ENCODE measurements around the gene BSCL2. TPM values are rescaled to one million over a fixed set of nuclear protein-coding genes. Genes with fewer than 3 reads are reported as not detected.
A peak's percentile ranks its signal among the peaks of the same experiment; 100 is the strongest.
"Not testable (repeated sequence)": the region's sequence is repeated elsewhere in the genome, so short reads cannot be mapped to it uniquely, and the experiment has no call there.

BSCL2 gene
- polyA plus RNA-seq, 1 experiment: 42.8 TPM

DNA sequence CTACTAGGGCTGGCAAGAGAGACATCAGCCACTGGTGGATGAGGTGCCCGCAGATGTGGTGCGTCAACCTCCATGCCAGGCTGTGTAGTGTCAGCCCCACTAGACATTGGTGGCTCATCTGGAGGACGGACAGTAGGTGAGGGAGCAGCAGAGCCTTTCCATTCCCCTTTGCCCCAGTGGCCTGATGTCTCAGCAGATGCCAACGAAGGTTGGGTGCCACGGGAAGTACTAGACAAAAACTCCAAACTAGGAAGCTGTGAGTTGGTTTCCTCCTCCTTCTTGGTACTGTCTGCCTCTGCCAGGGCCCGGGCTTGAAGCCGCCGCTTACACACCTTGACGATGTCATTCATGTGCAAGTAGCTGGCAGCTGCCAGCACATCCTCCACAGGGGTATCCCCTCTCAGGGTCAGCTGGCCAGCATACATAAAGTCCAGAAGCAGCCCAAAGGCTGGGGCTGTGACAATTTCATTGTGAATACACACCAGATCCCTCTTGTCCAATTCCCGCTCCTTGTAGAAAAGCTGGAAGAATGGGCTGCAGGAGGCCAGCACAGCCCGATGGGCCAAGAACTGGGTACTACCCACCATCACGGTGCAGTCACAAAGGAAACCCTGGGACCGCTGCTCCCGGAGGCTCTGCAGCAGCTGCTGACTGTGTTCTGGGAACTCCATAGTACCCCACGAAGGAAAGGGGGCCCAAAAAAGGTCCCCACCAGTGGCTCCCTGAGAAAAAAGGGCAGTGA is 45.9 kb upstream of the BSCL2 start:
- Histone ChIP-seq H3K27me3 (ENCODE audit: control insufficient read depth, insufficient read depth, low read length) (no peaks in the 10 kb centered on the region), H3K4me3 (ENCODE audit: low read depth, low read length) (peak overlapping the region; percentile 94), H3K27ac (ENCODE audit: low read depth, low read length) (no peak overlapping the region), H3K9me3 (ENCODE audit: control insufficient read depth, insufficient read depth, low read length) (no peaks in the 10 kb centered on the region)
- ChIA-PET CTCF (interaction anchor here (0.7 to 3.3 kb wide), 4 partner anchors 8 to 72 kb away, joined by 3 to 14 read pairs (median 8); partner anchors contain the start of gene POLR2G), POLR2A (interaction anchor here (0.6 to 1.8 kb wide), 22 partner anchors 9 to 239 kb away, joined by 3 to 31 read pairs (median 4); partner anchors contain the start of genes C11orf98, CSKMT, EEF1G and HNRNPUL2)
- no peak for TF ChIP-seq CTCF (IDR thresholded peaks at IDR 0.05; ENCODE audit: low read depth, low read length)
- no peak for DNase-seq (ENCODE audit: low read depth, low spot score)

GRCh38 chr11:62752177-62752785 is 45.1 kb upstream of the BSCL2 start:
- Histone ChIP-seq H3K27ac (ENCODE audit: low read depth, low read length) (no peak overlapping the region), H3K9me3 (ENCODE audit: control insufficient read depth, insufficient read depth, low read length) (no peaks in the 10 kb centered on the region), H3K4me3 (ENCODE audit: low read depth, low read length) (no peak overlapping the region), H3K27me3 (ENCODE audit: control insufficient read depth, insufficient read depth, low read length) (no peaks in the 10 kb centered on the region)
- ChIA-PET POLR2A (interaction anchor here (1.0 kb wide), 1 partner anchor 12 kb away, joined by 8 read pairs; no protein-coding TSS in a partner anchor), CTCF (interaction anchor here (3.3 kb wide), 1 partner anchor 34 kb away, joined by 14 read pairs; no protein-coding TSS in a partner anchor)
- TF ChIP-seq CTCF (IDR thresholded peaks at IDR 0.05; ENCODE audit: low read depth, low read length): no peak
- DNase-seq (ENCODE audit: low read depth, low spot score): no peak

DNA sequence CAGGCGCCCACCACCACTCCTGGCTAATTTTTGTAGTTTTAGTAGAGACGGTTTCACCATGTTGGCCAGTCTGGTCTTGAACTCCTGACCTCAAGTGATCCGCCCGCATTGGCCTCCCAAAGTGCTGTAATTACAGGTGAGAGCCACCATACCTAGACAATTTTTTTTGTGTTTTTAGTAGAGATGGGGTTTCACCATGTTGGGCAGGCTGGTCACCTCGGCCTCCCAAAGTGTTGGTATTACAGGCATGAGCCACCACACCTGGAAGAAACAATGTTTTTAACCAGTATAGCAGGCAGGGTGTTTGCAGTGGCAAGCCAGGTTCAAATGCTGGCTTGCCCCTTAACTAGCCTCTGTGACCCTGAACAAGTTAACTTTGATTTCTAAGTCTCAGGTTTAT is 42.7 kb upstream of the BSCL2 start:
- H3K4me3 ChIP-seq (ENCODE audit: low read depth, low read length); H3K27me3 ChIP-seq (ENCODE audit: control insufficient read depth, insufficient read depth, low read length); DNase-seq (ENCODE audit: low read depth, low spot score); H3K9me3 ChIP-seq (ENCODE audit: control insufficient read depth, insufficient read depth, low read length); H3K27ac ChIP-seq (ENCODE audit: low read depth, low read length): not testable (repeated sequence)
- ChIA-PET CTCF (interaction anchor here (0.6 to 1.2 kb wide), 2 partner anchors 27 to 37 kb away, joined by 3 to 10 read pairs; no protein-coding TSS in a partner anchor), POLR2A (interaction anchor here (1.0 kb wide), 1 partner anchor 84 kb away, joined by 3 read pairs; no protein-coding TSS in a partner anchor)

DNA sequence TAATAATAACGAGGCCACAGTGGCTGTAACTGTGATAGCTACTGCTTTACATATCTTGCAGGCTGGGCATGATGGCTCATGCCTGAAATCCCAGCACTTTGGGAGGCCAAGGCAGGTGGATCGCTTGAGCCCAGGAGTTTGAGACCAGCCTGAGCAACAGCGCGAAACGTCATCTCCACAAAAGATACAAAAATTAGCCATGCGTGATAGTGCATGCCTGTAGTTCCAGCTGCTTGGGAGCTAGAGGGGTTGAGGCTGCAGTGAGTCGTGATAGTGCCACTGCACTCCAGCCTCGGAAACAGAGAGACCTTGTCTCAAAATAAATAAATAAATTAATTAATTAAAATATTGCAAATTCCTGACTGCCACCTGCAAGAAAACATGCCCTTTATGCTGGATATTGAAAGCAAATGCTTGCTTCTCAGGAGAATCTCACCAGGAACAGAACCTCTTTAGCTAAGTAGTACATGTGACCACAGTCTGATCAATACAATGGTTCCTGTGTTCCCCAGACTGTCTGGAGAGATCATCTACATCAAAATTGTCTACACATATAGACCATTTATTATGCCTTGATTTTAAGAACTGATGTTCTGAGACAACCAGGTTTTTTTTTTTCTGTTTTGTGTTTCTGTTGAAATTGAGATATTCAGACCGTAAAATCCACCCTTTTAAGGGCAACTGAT is 40.4 kb upstream of the BSCL2 start:
- ChIA-PET CTCF (no interaction called here), POLR2A (interaction anchor here (0.6 to 1.4 kb wide), 2 partner anchors 14 to 134 kb away, joined by 3 to 4 read pairs; partner anchors contain the start of gene POLR2G)
- no peak overlapping the region for H3K4me3 ChIP-seq (ENCODE audit: low read depth, low read length)
- no peak for TF ChIP-seq CTCF (IDR thresholded peaks at IDR 0.05; ENCODE audit: low read depth, low read length)
- DNase-seq (ENCODE audit: low read depth, low spot score): no peak
- no peaks in the 10 kb centered on the region for H3K9me3 ChIP-seq (ENCODE audit: control insufficient read depth, insufficient read depth, low read length)
- no peaks in the 10 kb centered on the region for H3K27me3 ChIP-seq (ENCODE audit: control insufficient read depth, insufficient read depth, low read length)
- no peak overlapping the region for H3K27ac ChIP-seq (ENCODE audit: low read depth, low read length)

GRCh38 chr11:62737196-62737595 is 30.0 kb upstream of the BSCL2 start:
- no peak overlapping the region for H3K27ac ChIP-seq (ENCODE audit: low read depth, low read length)
- ChIA-PET POLR2A (interaction anchor here (1.2 kb wide), 1 partner anchor 56 kb away, joined by 5 read pairs; no protein-coding TSS in a partner anchor), CTCF (interaction anchor here (0.6 kb wide), 1 partner anchor 34 kb away, joined by 3 read pairs; the partner anchor contains the start of gene TAF6L)
- no peak overlapping the region for H3K4me3 ChIP-seq (ENCODE audit: low read depth, low read length)
- DNase-seq (ENCODE audit: low read depth, low spot score): no peak
- H3K9me3 ChIP-seq (ENCODE audit: control insufficient read depth, insufficient read depth, low read length): no peaks in the 10 kb centered on the region
- no peaks in the 10 kb centered on the region for H3K27me3 ChIP-seq (ENCODE audit: control insufficient read depth, insufficient read depth, low read length)
- no peak for TF ChIP-seq CTCF (IDR thresholded peaks at IDR 0.05; ENCODE audit: low read depth, low read length)

Data from AG04450 (cell line).